Measurements from ENCODE around the gene PSMD9. TPM values are rescaled to one million over a fixed set of nuclear protein-coding genes. Genes with fewer than 3 reads are reported as not detected.
"Not testable (repeated sequence)": the region's sequence is repeated elsewhere in the genome, so short reads cannot be mapped to it uniquely, and the experiment has no call there.

The PSMD9 gene
- total RNA-seq, 2 experiments from 2014 or later, result 50.8 to 57.9 TPM

DNA sequence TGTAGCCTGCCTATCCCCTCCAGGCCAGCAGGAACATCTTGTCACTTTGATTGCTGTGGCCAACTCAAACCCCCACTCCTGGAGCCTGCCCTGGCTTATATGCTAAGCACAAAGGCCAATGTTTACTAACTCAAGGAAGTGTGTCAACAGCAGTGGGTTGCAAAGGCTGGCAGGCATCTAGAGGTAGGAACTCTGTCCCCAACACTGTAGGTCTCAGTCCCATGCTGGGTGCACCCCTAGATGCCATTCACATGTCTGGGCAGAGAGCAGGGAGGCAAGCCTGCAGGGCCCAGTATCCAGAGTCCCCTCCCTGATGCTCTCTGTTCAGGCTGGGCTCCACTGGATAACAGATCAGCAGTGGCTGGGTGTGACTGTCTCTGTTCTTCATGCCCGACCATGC lies 28.3 kb upstream of the PSMD9 start:
- no peaks in the 10 kb centered on the region for H3K36me3 Mint-ChIP-seq
- H3K27me3 Mint-ChIP-seq, result no peaks in the 10 kb centered on the region
- DNase-seq, result no peak
- no peaks in the 10 kb centered on the region for H3K9me3 Mint-ChIP-seq
- no peak overlapping the region for H3K4me3 Mint-ChIP-seq
- POLR2A ChIA-PET, result no interaction called here
- H3K27ac Mint-ChIP-seq, result no peak overlapping the region
- peaks cover 4% of the 10 kb centered on the region for H3K4me1 Mint-ChIP-seq
- no peak for ATAC-seq (ENCODE audit: low read depth)

DNA sequence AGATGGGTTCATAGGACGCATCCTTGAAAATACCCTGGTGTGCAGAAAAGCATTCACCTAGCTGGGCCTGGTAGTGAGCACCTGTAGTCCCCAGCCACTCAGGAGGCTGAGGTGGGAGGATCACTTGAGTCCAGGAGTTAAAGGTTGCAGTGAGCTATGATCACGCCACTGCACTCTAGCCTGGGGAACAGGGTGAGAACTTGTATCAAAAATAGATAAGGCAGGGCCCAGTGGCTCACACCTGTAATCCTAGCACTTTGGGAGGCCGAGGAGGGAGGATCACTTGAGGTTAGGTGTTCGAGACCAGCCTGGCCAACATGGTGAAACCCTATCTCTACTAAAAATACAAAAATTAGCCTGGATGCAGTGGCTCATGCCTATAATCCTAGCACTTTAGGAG lies 27.9 kb upstream of the PSMD9 start:
- H3K4me3 Mint-ChIP-seq; H3K4me1 Mint-ChIP-seq; DNase-seq; H3K27ac Mint-ChIP-seq; ATAC-seq (ENCODE audit: low read depth); H3K27me3 Mint-ChIP-seq; H3K36me3 Mint-ChIP-seq; H3K9me3 Mint-ChIP-seq: not testable (repeated sequence)
- POLR2A ChIA-PET, result interaction anchor here (0.6 kb wide), 1 partner anchor 10 kb away, joined by 4 read pairs; no protein-coding TSS in a partner anchor

DNA sequence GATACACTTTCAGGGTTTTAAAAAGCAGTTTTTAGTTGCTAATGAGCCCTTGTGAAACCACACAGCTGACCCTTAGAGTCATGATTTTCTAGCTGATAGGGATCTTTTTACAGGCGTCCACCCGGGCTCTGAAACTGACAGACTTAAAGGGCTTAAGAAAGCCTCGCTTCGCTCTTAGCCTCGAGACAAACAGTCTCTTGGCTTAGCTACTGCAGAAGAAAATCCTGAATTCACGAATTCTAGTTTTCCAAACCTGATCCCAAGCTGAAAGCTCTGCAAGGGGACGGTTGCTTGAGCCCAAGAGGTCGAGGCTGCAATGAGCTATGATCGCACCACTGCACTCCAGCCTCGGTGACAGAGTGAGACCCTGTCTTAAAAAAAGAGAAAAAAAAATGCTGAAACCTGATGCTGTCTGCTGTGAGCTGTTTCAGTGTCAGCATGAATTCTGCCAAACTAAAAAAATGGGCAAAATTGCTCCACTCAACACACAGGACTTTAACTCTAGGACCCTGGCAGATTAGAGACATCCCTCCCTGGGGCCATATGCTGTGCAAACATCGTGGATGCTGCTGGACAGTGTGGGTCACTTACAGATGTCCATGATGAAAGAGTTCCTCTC lies 26.8 kb upstream of the PSMD9 start:
- no peaks in the 10 kb centered on the region for H3K27me3 Mint-ChIP-seq
- no peaks in the 10 kb centered on the region for H3K9me3 Mint-ChIP-seq
- DNase-seq (no peak), ATAC-seq (ENCODE audit: low read depth) (no peak)
- POLR2A ChIA-PET, result interaction anchor here (0.6 kb wide), 1 partner anchor 11 kb away, joined by 4 read pairs; no protein-coding TSS in a partner anchor
- no peak overlapping the region for H3K27ac Mint-ChIP-seq
- no peaks in the 10 kb centered on the region for H3K4me1 Mint-ChIP-seq
- no peak overlapping the region for H3K4me3 Mint-ChIP-seq
- H3K36me3 Mint-ChIP-seq, result no peaks in the 10 kb centered on the region

DNA sequence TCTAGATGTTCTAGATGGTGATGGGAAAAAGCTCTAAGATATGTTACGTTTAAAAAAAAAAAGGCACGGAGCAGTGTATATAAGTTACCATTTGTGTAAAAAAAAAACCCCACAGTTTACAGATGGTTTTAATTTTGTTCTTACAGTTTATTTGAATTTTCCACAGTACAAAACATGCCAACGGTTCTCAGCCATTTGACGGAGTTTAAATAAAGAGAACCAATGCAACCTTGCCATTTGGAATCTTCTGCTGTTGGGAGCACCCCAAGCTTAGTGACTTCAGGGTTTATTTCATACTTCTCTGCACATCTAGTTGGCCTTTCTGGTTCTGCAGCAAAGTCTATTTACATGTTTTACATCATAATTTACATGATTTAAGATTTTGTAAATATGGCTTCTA lies 22.3 kb upstream of the PSMD9 start:
- peaks cover 2% of the 10 kb centered on the region for H3K27me3 Mint-ChIP-seq
- no peaks in the 10 kb centered on the region for H3K36me3 Mint-ChIP-seq
- no peak overlapping the region for H3K4me3 Mint-ChIP-seq
- POLR2A ChIA-PET, result no interaction called here
- H3K27ac Mint-ChIP-seq, result no peak overlapping the region
- H3K4me1 Mint-ChIP-seq, result no peaks in the 10 kb centered on the region
- no peak for DNase-seq
- H3K9me3 Mint-ChIP-seq, result no peaks in the 10 kb centered on the region
- ATAC-seq (ENCODE audit: low read depth), result no peak

DNA sequence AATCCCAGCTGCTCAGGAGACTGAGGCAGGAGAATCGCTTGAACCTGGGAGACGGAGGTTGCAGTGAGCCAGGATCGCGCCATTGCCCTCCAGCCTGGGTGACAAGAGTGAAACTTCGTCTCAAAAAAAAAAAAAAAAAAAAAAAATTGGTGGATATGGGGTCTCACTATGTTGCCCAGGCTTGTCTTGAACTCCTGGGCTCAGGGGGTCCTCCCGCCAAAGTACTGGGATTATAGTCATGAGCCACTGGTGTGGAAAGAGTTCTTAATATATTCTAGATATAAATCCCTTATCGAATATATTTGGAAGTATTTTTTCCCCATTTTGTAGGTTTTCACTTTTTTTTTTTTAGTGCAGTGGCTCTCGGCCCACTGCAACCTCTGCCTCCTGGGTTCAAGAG lies 19.4 kb upstream of the PSMD9 start:
- H3K4me1 Mint-ChIP-seq; DNase-seq; POLR2A ChIA-PET; ATAC-seq (ENCODE audit: low read depth); H3K27ac Mint-ChIP-seq; H3K36me3 Mint-ChIP-seq; H3K9me3 Mint-ChIP-seq; H3K27me3 Mint-ChIP-seq; H3K4me3 Mint-ChIP-seq: not testable (repeated sequence)

DNA sequence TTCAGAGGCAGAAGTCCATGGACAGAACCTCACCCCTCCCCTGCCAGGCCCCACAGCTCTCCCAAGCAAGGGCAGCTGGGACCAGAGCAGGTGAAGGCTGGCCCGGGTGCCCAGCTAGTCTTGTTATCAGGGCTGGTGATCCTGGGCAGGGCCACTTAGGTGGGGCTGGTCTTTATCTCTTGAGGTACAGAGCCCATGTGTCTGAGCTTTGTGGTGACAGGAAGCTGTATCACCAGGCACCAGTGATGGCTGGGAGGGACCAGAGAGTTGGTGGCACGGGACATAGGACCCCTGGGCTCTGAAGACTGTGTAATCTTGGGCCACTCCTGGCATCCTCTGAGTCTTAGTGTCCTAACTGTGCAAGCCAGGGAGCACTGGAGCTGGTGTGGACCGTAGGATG lies 17.1 kb upstream of the PSMD9 start:
- Mint-ChIP-seq H3K9me3 (no peaks in the 10 kb centered on the region), H3K4me3 (no peak overlapping the region), H3K4me1 (no peaks in the 10 kb centered on the region), H3K27ac (no peak overlapping the region), H3K27me3 (peaks cover 4% of the 10 kb centered on the region), H3K36me3 (no peaks in the 10 kb centered on the region)
- POLR2A ChIA-PET, result no interaction called here
- no peak for DNase-seq
- peak; percentile 47 for ATAC-seq (ENCODE audit: low read depth)

DNA sequence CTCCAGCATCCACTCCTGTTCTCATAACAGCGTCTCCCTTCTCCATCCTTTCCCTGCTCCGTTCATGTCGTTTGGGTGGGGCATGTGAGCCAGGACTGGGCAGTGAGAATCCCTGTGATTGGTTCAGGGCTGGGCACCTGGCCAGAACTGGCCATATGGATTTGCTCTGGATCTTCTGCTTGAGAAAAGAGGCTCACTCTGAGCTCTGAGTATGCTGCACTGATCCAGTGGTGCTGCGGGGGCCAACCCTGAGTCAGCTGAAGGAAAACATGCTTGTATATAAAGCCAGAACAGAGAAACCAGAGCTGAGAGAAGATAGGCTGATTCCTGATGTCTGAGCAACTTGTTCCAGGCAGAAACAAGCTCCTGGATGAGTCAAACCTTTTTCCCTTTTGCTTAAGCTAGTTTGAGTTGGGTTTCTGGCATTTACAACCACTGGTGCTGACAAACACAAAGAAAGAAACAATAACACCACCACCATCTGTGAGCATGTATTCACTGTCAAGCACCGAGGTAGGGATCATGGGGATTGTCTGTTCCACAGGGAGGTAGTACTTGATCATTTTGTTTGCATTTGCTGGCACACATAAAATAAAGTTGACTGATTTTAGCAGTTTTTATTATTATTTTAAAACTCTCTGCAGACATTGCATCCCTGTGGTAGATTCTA lies 15.9 kb upstream of the PSMD9 start:
- no peak overlapping the region for H3K4me3 Mint-ChIP-seq
- POLR2A ChIA-PET, result no interaction called here
- DNase-seq (no peak), ATAC-seq (ENCODE audit: low read depth) (no peak)
- H3K4me1 Mint-ChIP-seq, result no peaks in the 10 kb centered on the region
- no peaks in the 10 kb centered on the region for H3K36me3 Mint-ChIP-seq
- H3K27me3 Mint-ChIP-seq, result peaks cover 3% of the 10 kb centered on the region
- no peaks in the 10 kb centered on the region for H3K9me3 Mint-ChIP-seq
- H3K27ac Mint-ChIP-seq, result no peak overlapping the region

DNA sequence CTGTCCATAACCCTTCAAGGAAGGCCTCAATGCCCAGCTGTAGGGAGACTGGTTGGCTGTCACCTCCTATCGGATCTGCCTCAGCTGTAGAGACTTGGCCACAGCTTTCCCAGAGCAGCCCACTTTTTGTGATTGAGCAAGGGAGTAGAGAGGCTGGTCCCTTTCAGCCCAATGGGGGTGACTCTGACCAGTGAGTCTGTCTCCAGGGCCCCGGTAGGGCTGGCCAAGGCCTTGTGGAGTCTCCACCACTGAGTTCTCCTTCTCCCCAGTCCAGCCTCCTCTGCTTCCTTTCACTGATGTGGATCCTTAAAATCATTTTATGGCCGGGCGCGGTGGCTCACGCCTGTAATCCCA lies 15.4 kb upstream of the PSMD9 start:
- Mint-ChIP-seq H3K27ac (no peak overlapping the region), H3K36me3 (no peaks in the 10 kb centered on the region), H3K27me3 (peaks cover 2% of the 10 kb centered on the region), H3K4me3 (no peak overlapping the region), H3K9me3 (no peaks in the 10 kb centered on the region), H3K4me1 (no peaks in the 10 kb centered on the region)
- POLR2A ChIA-PET, result no interaction called here
- ATAC-seq (ENCODE audit: low read depth), result no peak
- DNase-seq, result no peak

DNA sequence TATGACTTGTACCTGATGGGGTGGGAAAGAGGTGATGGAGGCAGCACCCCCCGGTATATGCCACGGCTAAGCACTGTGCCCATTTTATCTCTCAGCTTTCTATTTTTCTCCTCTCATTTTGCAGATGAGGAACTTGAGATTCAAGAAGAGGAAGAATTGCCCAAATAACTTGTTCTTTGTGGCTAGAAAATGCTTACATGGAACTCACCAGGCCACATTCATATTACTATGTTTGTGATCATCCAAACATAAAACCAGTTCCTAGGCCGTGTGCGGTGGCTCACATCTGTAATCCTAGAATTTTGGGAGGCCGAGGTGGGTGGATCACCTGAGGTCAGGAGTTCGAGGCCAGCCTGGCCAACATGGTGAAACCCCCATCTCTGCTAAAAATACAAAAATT lies 14.5 kb upstream of the PSMD9 start:
- H3K4me1 Mint-ChIP-seq, result no peaks in the 10 kb centered on the region
- H3K27ac Mint-ChIP-seq, result no peak overlapping the region
- peaks cover 2% of the 10 kb centered on the region for H3K27me3 Mint-ChIP-seq
- no peaks in the 10 kb centered on the region for H3K9me3 Mint-ChIP-seq
- H3K36me3 Mint-ChIP-seq, result no peaks in the 10 kb centered on the region
- ATAC-seq (ENCODE audit: low read depth) (no peak), DNase-seq (no peak)
- H3K4me3 Mint-ChIP-seq, result no peak overlapping the region
- POLR2A ChIA-PET, result no interaction called here

DNA sequence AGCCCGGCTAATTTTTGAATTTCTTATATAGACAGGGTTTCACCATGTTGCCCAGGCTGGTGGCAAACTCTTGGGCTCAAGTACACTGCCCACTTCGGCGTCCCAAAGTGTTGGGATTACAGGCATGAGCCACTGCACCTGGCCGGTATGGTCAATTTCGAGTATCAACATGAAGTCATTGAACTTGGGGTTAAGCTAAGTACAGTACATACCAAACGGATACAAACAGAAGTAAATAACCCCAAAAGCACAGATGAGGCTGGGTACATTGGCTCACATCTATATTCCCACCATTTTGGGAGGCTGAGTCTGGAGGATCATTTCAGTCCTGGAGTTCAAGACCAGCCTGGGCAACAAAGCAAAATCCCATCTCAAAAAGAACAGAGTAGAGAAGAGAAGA lies 13.0 kb upstream of the PSMD9 start:
- Mint-ChIP-seq H3K9me3 (no peaks in the 10 kb centered on the region), H3K4me1 (no peaks in the 10 kb centered on the region), H3K27ac (no peak overlapping the region), H3K36me3 (no peaks in the 10 kb centered on the region), H3K27me3 (peaks cover 2% of the 10 kb centered on the region), H3K4me3 (no peak overlapping the region)
- ATAC-seq (ENCODE audit: low read depth) (no peak), DNase-seq (no peak)
- POLR2A ChIA-PET, result interaction anchor here (0.5 kb wide), 1 partner anchor 60 kb away, joined by 8 read pairs; no protein-coding TSS in a partner anchor

DNA sequence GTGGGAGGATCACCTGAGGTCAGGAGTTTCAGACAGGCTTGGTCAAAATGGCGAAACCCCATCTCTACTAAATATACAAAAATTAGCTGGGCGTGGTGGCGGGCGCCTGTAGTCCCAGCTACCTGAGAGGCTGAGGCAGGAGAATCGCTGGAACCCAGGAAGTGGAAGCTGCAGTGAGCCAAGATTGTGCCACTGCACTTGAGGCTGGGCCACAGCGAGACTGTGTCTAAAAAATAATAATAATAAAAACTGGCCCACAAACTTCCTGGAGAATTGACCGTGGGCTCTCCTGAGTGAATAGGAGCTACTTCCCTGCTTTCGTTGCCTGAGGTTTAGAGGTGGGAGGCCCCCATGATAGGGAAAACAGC lies 12.5 kb upstream of the PSMD9 start:
- H3K4me1 Mint-ChIP-seq; H3K4me3 Mint-ChIP-seq; DNase-seq; H3K36me3 Mint-ChIP-seq; ATAC-seq (ENCODE audit: low read depth); H3K27me3 Mint-ChIP-seq; H3K9me3 Mint-ChIP-seq; H3K27ac Mint-ChIP-seq: not testable (repeated sequence)
- POLR2A ChIA-PET, result interaction anchor here (0.5 kb wide), 1 partner anchor 61 kb away, joined by 8 read pairs; no protein-coding TSS in a partner anchor

DNA sequence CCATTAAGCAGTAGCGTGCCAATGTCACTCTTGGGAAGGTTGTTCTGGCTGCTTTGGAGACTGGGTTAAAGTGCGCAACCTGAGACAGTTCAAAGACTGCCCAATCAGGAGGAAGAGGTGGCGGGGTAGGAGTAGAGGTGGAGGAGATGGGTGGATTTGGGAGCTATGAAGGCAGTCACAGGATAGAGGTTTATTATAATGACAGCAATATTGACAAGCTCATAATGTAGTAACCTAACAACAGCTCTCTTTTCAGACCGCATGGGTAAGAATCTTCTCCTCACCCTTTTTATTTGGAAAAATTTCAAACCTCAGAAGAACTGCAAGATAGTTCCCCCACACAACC lies 5.3 kb upstream of the PSMD9 start:
- H3K9me3 Mint-ChIP-seq, result no peaks in the 10 kb centered on the region
- peaks cover 14% of the 10 kb centered on the region for H3K27me3 Mint-ChIP-seq
- ATAC-seq (ENCODE audit: low read depth) (no peak), DNase-seq (no peak)
- POLR2A ChIA-PET, result no interaction called here
- H3K4me3 Mint-ChIP-seq, result no peak overlapping the region
- H3K4me1 Mint-ChIP-seq, result peaks cover 6% of the 10 kb centered on the region
- H3K27ac Mint-ChIP-seq, result no peak overlapping the region
- no peaks in the 10 kb centered on the region for H3K36me3 Mint-ChIP-seq

DNA sequence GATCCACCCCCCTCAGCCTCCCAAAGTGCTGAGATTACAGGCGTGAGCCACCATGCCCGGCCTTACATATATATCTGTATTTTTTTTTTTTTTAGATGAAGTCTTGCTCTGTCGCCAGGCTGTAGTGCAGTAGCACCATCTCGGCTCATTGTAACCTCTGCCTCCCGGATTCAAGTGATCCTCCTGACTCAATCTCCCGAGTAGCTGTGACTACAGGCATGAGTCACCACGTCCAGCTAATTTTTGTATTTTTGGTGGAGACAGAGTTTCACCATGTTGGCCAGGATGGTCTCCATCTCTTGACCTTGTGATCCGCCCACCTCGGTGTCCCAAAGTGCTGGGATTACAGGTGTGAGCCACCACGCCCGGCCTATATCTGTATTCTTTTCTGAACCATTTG lies 3.5 kb upstream of the PSMD9 start:
- H3K9me3 Mint-ChIP-seq; ATAC-seq (ENCODE audit: low read depth); H3K27ac Mint-ChIP-seq; H3K36me3 Mint-ChIP-seq; DNase-seq; H3K4me3 Mint-ChIP-seq; POLR2A ChIA-PET: not testable (repeated sequence)
- peaks cover 14% of the 10 kb centered on the region for H3K27me3 Mint-ChIP-seq
- H3K4me1 Mint-ChIP-seq, result peaks cover 16% of the 10 kb centered on the region

DNA sequence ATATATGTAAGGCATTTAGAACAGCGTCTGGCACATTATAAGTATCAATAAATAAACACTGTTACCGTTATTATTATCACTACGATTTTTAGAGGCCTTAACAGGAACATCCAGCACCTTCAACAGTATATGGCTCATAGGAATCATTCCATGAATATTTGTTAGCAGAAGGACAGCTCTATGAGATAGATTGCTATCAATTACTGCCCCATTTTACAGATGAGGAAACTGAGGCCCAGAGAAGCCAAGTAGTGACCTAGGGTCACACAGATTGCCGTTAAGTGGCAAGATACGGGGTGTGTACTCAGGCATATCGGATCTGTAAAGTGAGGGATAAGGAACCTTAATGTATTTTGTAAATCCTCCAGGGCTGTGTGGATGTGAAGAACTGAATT lies 510 bp upstream of the PSMD9 start:
- H3K4me3 Mint-ChIP-seq, result peak overlapping the region; percentile 100
- no peaks in the 10 kb centered on the region for H3K9me3 Mint-ChIP-seq
- ATAC-seq (ENCODE audit: low read depth), result no peak
- DNase-seq, result no peak
- H3K36me3 Mint-ChIP-seq, result peaks cover 3% of the 10 kb centered on the region
- POLR2A ChIA-PET, result interaction anchor here (0.5 to 2.5 kb wide), 15 partner anchors 12 to 181 kb away, joined by 3 to 16 read pairs (median 3); partner anchors contain the start of genes CFAP251 and RHOF
- peaks cover 28% of the 10 kb centered on the region for H3K4me1 Mint-ChIP-seq
- H3K27ac Mint-ChIP-seq, result peak overlapping the region; percentile 100
- H3K27me3 Mint-ChIP-seq, result peaks cover 11% of the 10 kb centered on the region

All from activated naive CD8-positive, alpha-beta T cell treated with anti-CD3 and anti-CD28 coated beads, Interleukin-2, amount 10 ng/mL, durations not matched to agents 7 days and 5 days (primary cell).